ENCODE data around the gene MTA2.

- TF ChIP-seq, protein P1, sequence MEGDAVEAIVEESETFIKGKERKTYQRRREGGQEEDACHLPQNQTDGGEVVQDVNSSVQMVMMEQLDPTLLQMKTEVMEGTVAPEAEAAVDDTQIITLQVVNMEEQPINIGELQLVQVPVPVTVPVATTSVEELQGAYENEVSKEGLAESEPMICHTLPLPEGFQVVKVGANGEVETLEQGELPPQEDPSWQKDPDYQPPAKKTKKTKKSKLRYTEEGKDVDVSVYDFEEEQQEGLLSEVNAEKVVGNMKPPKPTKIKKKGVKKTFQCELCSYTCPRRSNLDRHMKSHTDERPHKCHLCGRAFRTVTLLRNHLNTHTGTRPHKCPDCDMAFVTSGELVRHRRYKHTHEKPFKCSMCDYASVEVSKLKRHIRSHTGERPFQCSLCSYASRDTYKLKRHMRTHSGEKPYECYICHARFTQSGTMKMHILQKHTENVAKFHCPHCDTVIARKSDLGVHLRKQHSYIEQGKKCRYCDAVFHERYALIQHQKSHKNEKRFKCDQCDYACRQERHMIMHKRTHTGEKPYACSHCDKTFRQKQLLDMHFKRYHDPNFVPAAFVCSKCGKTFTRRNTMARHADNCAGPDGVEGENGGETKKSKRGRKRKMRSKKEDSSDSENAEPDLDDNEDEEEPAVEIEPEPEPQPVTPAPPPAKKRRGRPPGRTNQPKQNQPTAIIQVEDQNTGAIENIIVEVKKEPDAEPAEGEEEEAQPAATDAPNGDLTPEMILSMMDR (conservative IDR thresholded peaks at IDR 0.05 in 1 of 2, IDR thresholded peaks at IDR 0.05 in 1 of 2; ENCODE audit: extremely low read depth in 1 of 2, insufficient read depth in 1 of 2, low read depth in 1 of 2, low read length in 2 of 2), result no peak
- no peak for TF ChIP-seq EZH2 (IDR thresholded peaks at IDR 0.05; ENCODE audit: borderline replicate concordance, low read length)
Measured at GRCh38 chr11:62615521-62615920, 13.9 kb upstream of the MTA2 start.

Measured in mammary epithelial cell (primary cell).